HepG2 (cell line): ENCODE data around the gene TRMT112. TPM values are rescaled to one million over a fixed set of nuclear protein-coding genes. Genes with fewer than 3 reads are reported as not detected.

Experiments used
- ATAC-seq: fragments of 200-7000 bp; cut with Tn5 transposase; 3 replicates; pipeline ENCODE4 v1.9.1; 2020; ENCODE audit warnings: mild to moderate bottlenecking, moderate library complexity
- BruUV-seq: library from RNA; stranded (reverse); fragments of 400-500 nt; replicated peaks from 2 replicates; lab custom pipeline; 2021; lab: Mats Ljungman, UMichigan
- CTCF ChIA-PET: fragments of 300-600 bp; formaldehyde crosslinking; extraction: SDS; loops from one replicate; lab custom pipeline; 2021; ENCODE audit warnings: low total read pairs, inconsistent platforms, low intra/inter-chr PET ratio; lab: Yijun Ruan, JAX
- POLR2A ChIA-PET: fragments of 350-600 bp; sonication (Branson Sonifier 250); formaldehyde crosslinking; loops from one replicate; lab custom pipeline; 2020; ENCODE audit warnings: antibody characterized with exemption, inconsistent platforms; lab: Yijun Ruan, JAX
- DNase-seq: peaks from one replicate; pipeline ENCODE4 v3.0.0-alpha.2; 2015; ENCODE audit warnings: low spot score
- FAIRE-seq: peaks from 3 replicates; lab custom pipeline; 2011; peaks lifted over from hg19 to GRCh38; lab: Jason Lieb, UNC
- H2AFZ ChIP-seq: one replicate; pipeline ENCODE4 v1.6.1; 2011; ENCODE audit warnings: low read length, inconsistent platforms
- H3K27ac ChIP-seq: fragments of 300-600 bp; 3 replicates; pipeline ENCODE4 v1.8.0; 2011; ENCODE audit warnings: mixed run types, mild to moderate bottlenecking, mixed read lengths, low read length, inconsistent platforms; ENCODE audit not compliant: insufficient read depth; ENCODE audit errors: extremely low read length
- H3K27me3 ChIP-seq, 2 experiments: fragments of 200-600 bp in 1 of 2; 2 replicates in 1 of 2; 3 replicates in 1 of 2; pipeline versions ENCODE4 v1.6.0 to v1.8.0; 2011; ENCODE audit warnings: low read length in 2 of 2, mild to moderate bottlenecking in 2 of 2, moderate library complexity in 2 of 2, inconsistent platforms in 1 of 2; ENCODE audit not compliant: insufficient read depth in 2 of 2, control insufficient read depth in 1 of 2
- H3K36me3 ChIP-seq, 2 experiments: fragments of 200-600 bp in 1 of 2; replicated peaks in 1 of 2; 2 replicates in 1 of 2; 3 replicates in 1 of 2; pipeline versions ENCODE4 v1.5.1 to v1.8.0; 2011; ENCODE audit warnings: low read length in 2 of 2, inconsistent platforms in 1 of 2; ENCODE audit not compliant: insufficient read depth in 2 of 2, control insufficient read depth in 1 of 2
- H3K4me1 ChIP-seq: 2 replicates; pipeline ENCODE4 v1.5.1; 2012; ENCODE audit warnings: low read length, inconsistent platforms; ENCODE audit not compliant: insufficient read depth
- H3K4me2 ChIP-seq: 2 replicates; pipeline ENCODE4 v1.6.0; 2011; ENCODE audit warnings: low read depth, low read length, inconsistent platforms
- H3K4me3 ChIP-seq, 3 experiments: fragments of 200-600 bp in 1 of 3; sonication (generic), shearing (Covaris generic) in 1 of 3; replicated peaks in 1 of 3; 2 replicates each; pipeline ENCODE4 v1.5.1; 2011 to 2016; ENCODE audit warnings: low read length in 3 of 3, inconsistent platforms in 2 of 3, low read depth in 2 of 3, mild to moderate bottlenecking in 2 of 3, control low read depth in 1 of 3, mixed read lengths in 1 of 3; ENCODE audit not compliant: insufficient read depth in 1 of 3
- H3K79me2 ChIP-seq: one replicate; pipeline ENCODE4 v1.6.1; 2011; ENCODE audit warnings: low read length, inconsistent platforms; ENCODE audit not compliant: insufficient read depth
- H3K9ac ChIP-seq: 2 replicates; pipeline ENCODE4 v1.6.0; 2011; ENCODE audit warnings: mild to moderate bottlenecking, low read depth, low read length, inconsistent platforms; ENCODE audit not compliant: insufficient read depth
- H3K9me3 ChIP-seq: 2 replicates; pipeline ENCODE4 v1.5.1; 2012; ENCODE audit warnings: mild to moderate bottlenecking, low read length
- H4K20me1 ChIP-seq: 2 replicates; pipeline ENCODE4 v1.6.0; 2011; ENCODE audit warnings: inconsistent platforms, mild to moderate bottlenecking, low read length, moderate library complexity; ENCODE audit not compliant: insufficient read depth
- ADNP ChIP-seq: sonication (generic); formaldehyde crosslinking; IDR thresholded peaks from 2 replicates; pipeline ENCODE4 v1.4.0; 2020; ENCODE audit warnings: missing genetic modification reagents
- AHR ChIP-seq: IDR thresholded peaks from 2 replicates; pipeline ENCODE4 v1.6.1; 2018; ENCODE audit warnings: missing genetic modification reagents, missing compliant biosample characterization
- ESRRA ChIP-seq: sonication (generic); formaldehyde crosslinking; IDR thresholded peaks from 2 replicates; pipeline ENCODE4 v1.5.1; 2020; ENCODE audit warnings: mild to moderate bottlenecking, low read depth, missing genetic modification reagents
- KAT8 ChIP-seq: IDR thresholded peaks from 2 replicates; pipeline ENCODE4 v1.6.1; 2016; ENCODE audit warnings: missing genetic modification reagents, missing compliant biosample characterization
- KDM5B ChIP-seq: sonication (generic); formaldehyde crosslinking; IDR thresholded peaks from 2 replicates; pipeline ENCODE4 v1.4.0; 2020; ENCODE audit warnings: missing genetic modification reagents, mild to moderate bottlenecking, borderline replicate concordance
- MYC ChIP-seq: sonication (generic); formaldehyde crosslinking; IDR thresholded peaks from 2 replicates; pipeline ENCODE4 v1.9.0; 2021; ENCODE audit warnings: missing genetic modification reagents, borderline replicate concordance
- NFKB2 ChIP-seq: sonication (generic); formaldehyde crosslinking; IDR thresholded peaks from 2 replicates; pipeline ENCODE4 v1.4.0; 2020; ENCODE audit warnings: missing genetic modification reagents, borderline replicate concordance
- NFRKB ChIP-seq: fragments of 450-650 bp; IDR thresholded peaks from 2 replicates; pipeline ENCODE4 v1.6.1; 2017
- RBFOX2 ChIP-seq: fragments of 200-400 bp; formaldehyde crosslinking; IDR thresholded peaks from 2 replicates; pipeline ENCODE4 v1.6.1; 2017; ENCODE audit warnings: low read depth, mild to moderate bottlenecking, low read length
- RXRA ChIP-seq: sonication (generic); formaldehyde crosslinking; IDR thresholded peaks from 2 replicates; pipeline ENCODE4 v1.5.1; 2020; ENCODE audit warnings: missing genetic modification reagents
- SMAD9 ChIP-seq: sonication (generic); formaldehyde crosslinking; IDR thresholded peaks from 2 replicates; pipeline ENCODE4 v1.5.1; 2020; ENCODE audit warnings: mild to moderate bottlenecking, missing genetic modification reagents
- SNAI1 ChIP-seq: sonication (generic); formaldehyde crosslinking; IDR thresholded peaks from 2 replicates; pipeline ENCODE4 v1.5.0; 2020; ENCODE audit warnings: mild to moderate bottlenecking, missing genetic modification reagents, borderline replicate concordance
- ZBTB33 ChIP-seq: sonication (generic); formaldehyde crosslinking; IDR thresholded peaks from 2 replicates; pipeline ENCODE4 v1.4.0; 2020; ENCODE audit warnings: missing genetic modification reagents
- ZNF124 ChIP-seq: sonication (generic); formaldehyde crosslinking; IDR thresholded peaks from 2 replicates; pipeline ENCODE4 v1.4.0; 2020; ENCODE audit warnings: missing genetic modification reagents
- ZNF143 ChIP-seq: sonication (generic); formaldehyde crosslinking; IDR thresholded peaks from 2 replicates; pipeline ENCODE4 v1.4.0; 2020; ENCODE audit warnings: missing genetic modification reagents
- ZNF205 ChIP-seq: IDR thresholded peaks from 2 replicates; pipeline ENCODE4 v1.6.1; 2018; ENCODE audit warnings: missing biosample characterization, missing genetic modification reagents
- ZNF569 ChIP-seq: sonication (generic); formaldehyde crosslinking; IDR thresholded peaks from 2 replicates; pipeline ENCODE4 v1.5.0; 2020; ENCODE audit warnings: mild to moderate bottlenecking, missing genetic modification reagents, moderate library complexity, borderline replicate concordance
- ZNF704 ChIP-seq: sonication (generic); formaldehyde crosslinking; IDR thresholded peaks from 2 replicates; pipeline ENCODE4 v1.8.1; 2023; ENCODE audit warnings: mild to moderate bottlenecking, inconsistent platforms, moderate library complexity, missing genetic modification reagents, borderline replicate concordance
- ZNF780A ChIP-seq: sonication (generic); formaldehyde crosslinking; IDR thresholded peaks from 2 replicates; pipeline ENCODE4 v1.8.0; 2022; ENCODE audit warnings: mild to moderate bottlenecking, missing genetic modification reagents, moderate library complexity
- WGBS: methylation state at CpG from one replicate; pipeline ENCODE4 v1.1.6; 2017; ENCODE audit warnings: low lambda C conversion rate; 5-methylcytosine and 5-hydroxymethylcytosine counted together
- in situ Hi-C: cut with HindIII; loops from 2 replicates; pipeline ENCODE4 v1.10.0; 2017; ENCODE audit warnings: low pct_unique_long_range_greater_than_20kb; ENCODE audit not compliant: extremely low pct_ligation_motif_present
- intact Hi-C: fragments of 100-400 bp; cut with micrococcal nuclease; formaldehyde crosslinking; loops from one replicate; pipeline ENCODE4 v1.10.0; 2022; ENCODE audit not compliant: unreplicated experiment
- polyA plus RNA-seq, 8 experiments: library from polyadenylated mRNA; depleted of rRNA in 3 of 8; stranded (reverse) in 7 of 8; unstranded in 1 of 8; fragments of >200 nt; fragmentation: Illumina TruSeq in 4 of 8; extraction: Trizol in 4 of 8; gene quantifications; 2 replicates each; pipeline versions ENCODE4 v1.2.1 to v1.2.3, GENCODE V29; 2011 to 2016; ENCODE audit warnings: low read depth in 4 of 8, missing spikeins in 1 of 8, mixed read lengths in 1 of 8; ENCODE audit not compliant: insufficient read depth in 1 of 8
- total RNA-seq, 5 experiments: library from RNA; depleted of rRNA; stranded (reverse); fragments of >200 nt; fragmentation: Illumina TruSeq; extraction: Trizol; gene quantifications; 2 replicates each; pipeline ENCODE4 v1.2.3, GENCODE V29; 2016; ENCODE audit warnings: low read depth in 1 of 5
- TF ChIP-seq, protein P1 (sequence below): sonication (generic); formaldehyde crosslinking; IDR thresholded peaks from 2 replicates; pipeline ENCODE4 v1.5.0; 2020; ENCODE audit warnings: missing genetic modification reagents

TRMT112 gene
- total and polyA plus RNA-seq, 2 of the 13 experiments (the other 11 are each of a cell fraction or from before 2014, with no cell fraction given) = 186 to 409 TPM

DNA sequence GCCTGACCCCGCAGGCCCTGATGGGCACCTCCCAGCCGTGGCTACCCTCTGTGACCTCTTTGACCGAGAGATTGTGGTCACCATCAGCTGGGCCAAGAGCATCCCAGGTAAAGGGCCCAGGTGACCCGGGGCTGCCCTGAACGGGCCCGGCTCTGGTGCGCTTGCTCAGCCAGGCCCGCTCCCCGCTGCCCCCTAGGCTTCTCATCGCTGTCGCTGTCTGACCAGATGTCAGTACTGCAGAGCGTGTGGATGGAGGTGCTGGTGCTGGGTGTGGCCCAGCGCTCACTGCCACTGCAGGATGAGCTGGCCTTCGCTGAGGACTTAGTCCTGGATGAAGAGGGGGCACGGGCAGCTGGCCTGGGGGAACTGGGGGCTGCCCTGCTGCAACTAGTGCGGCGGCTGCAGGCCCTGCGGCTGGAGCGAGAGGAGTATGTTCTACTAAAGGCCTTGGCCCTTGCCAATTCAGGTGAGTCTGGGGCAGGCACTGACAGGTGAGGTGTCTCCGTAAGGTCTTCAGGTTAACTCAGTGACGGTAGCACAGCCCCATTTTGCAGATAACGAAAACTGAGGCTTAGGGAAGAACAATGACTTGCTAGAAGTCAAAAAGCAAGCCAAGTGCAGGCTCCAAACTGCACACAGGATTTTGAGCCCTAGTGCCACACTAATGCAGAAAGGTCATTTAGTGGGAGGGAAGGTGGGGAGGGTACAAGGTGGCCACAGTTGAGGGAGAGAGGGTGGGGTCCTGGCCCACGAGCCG, 2.4 kb downstream of the TRMT112 start (continued):
- 0 out of 2 replicates have a peak, but pooled peaks have one; percentile 16 for TF ChIP-seq RXRA (CRISPR knock-in tag)
- no peak for TF ChIP-seq KAT8
- TF ChIP-seq NFRKB = no peak
- TF ChIP-seq ZNF780A = no peak
- no peak for TF ChIP-seq ESRRA (CRISPR knock-in tag)
- no peak for TF ChIP-seq ADNP (CRISPR knock-in tag)
- TF ChIP-seq ZNF124 (CRISPR knock-in tag) = no peak
- TF ChIP-seq ZNF143 (CRISPR knock-in tag) = no peak
- no peak for TF ChIP-seq SNAI1 (CRISPR knock-in tag)

GRCh38 chr11:64314146-64314804, 3.1 kb downstream of the TRMT112 start:
- ChIA-PET POLR2A (interaction anchor here (4.5 kb wide), 1 partner anchor 8 kb away, joined by 103 read pairs; the partner anchor contains the start of gene ESRRA), CTCF (no interaction called here)
- Histone ChIP-seq H3K36me3 (peaks cover 0 to 18% of the 10 kb centered on the region in 2 experiments; a peak in 2 of 5 replicates), H3K9ac (no peak overlapping the region), H3K4me1 (peaks cover 34% of the 10 kb centered on the region), H2AFZ (no peak overlapping the region), H3K27me3 (no peaks in the 10 kb centered on the region; a peak in 1 of 5 replicates), H3K4me2 (no peak overlapping the region), H3K9me3 (no peaks in the 10 kb centered on the region), H3K27ac (no peak overlapping the region), H4K20me1 (no peaks in the 10 kb centered on the region), H3K79me2 (peaks cover 15% of the 10 kb centered on the region), H3K4me3 (no peak overlapping the region)
- intact Hi-C loops (no loop called here), in situ Hi-C loops (no loop called here)
- FAIRE-seq (no peak), ATAC-seq (no peak), DNase-seq (no peak)
- BruUV-seq = no TSS peak
- 90% methylated on average over 11 of the region's 19 CpGs for WGBS
- TF ChIP-seq NFKB2 (CRISPR knock-in tag) (no peak), ESRRA (CRISPR knock-in tag) (no peak), SMAD9 (CRISPR knock-in tag) (no peak), RBFOX2 (0 out of 2 replicates have a peak, but pooled peaks have one; percentile 38), ZBTB33 (CRISPR knock-in tag) (peak; percentile 73; the same call in 1 of the 2 replicates), KDM5B (CRISPR knock-in tag) (no peak), AHR (CRISPR knock-in tag) (no peak), ZNF205 (CRISPR knock-in tag) (peak; percentile 97), ZNF704 (CRISPR knock-in tag) (no peak), ZNF569 (CRISPR knock-in tag) (no peak), MYC (CRISPR knock-in tag) (peak; percentile 5; the same call in 1 of the 2 replicates)
- TF ChIP-seq, protein P1, sequence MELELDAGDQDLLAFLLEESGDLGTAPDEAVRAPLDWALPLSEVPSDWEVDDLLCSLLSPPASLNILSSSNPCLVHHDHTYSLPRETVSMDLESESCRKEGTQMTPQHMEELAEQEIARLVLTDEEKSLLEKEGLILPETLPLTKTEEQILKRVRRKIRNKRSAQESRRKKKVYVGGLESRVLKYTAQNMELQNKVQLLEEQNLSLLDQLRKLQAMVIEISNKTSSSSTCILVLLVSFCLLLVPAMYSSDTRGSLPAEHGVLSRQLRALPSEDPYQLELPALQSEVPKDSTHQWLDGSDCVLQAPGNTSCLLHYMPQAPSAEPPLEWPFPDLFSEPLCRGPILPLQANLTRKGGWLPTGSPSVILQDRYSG (CRISPR knock-in tag) = no peak
